Measurements from ENCODE around the gene ENHO. TPM values are rescaled to one million over a fixed set of nuclear protein-coding genes. Genes with fewer than 3 reads are reported as not detected.

The ENHO gene
- total and polyA plus RNA-seq, 10 of the 15 experiments (the other 5 are each of a cell fraction or from before 2014, with no cell fraction given) = not detected

GRCh38 chr9:34566972-34567371, 44.2 kb upstream of the ENHO start:
- ChIA-PET RAD21 (ENCODE audit: unreplicated experiment) (no interaction called here), CTCF (no interaction called here), SMC1A (ENCODE audit: uncharacterized antibody, unreplicated experiment) (no interaction called here), POLR2A (no interaction called here)
- Histone ChIP-seq H3K27ac (ENCODE audit: control insufficient read depth, insufficient read depth) (no peak overlapping the region), H3K9me3 (replicated peaks; ENCODE audit: control insufficient read depth, insufficient read depth, low read length) (peaks cover 4% of the 10 kb centered on the region; the same call in 2 of the 3 replicates), H3K4me2 (ENCODE audit: control insufficient read depth, insufficient read depth) (no peak overlapping the region), H3K79me2 (ENCODE audit: control insufficient read depth, insufficient read depth, low read length) (no peaks in the 10 kb centered on the region), H4K20me1 (ENCODE audit: control insufficient read depth, insufficient read depth) (peaks cover 3% of the 10 kb centered on the region; the same call in 1 of the 2 replicates), H3K4me1 (ENCODE audit: control insufficient read depth, insufficient read depth, low read length) (no peaks in the 10 kb centered on the region), H3K36me3 (ENCODE audit: control insufficient read depth in 2 of 2, insufficient read depth in 2 of 2, low read length in 1 of 2) (no peaks in the 10 kb centered on the region), H3K9ac (ENCODE audit: control insufficient read depth, insufficient read depth, low read length) (no peak overlapping the region), H2AFZ (ENCODE audit: control insufficient read depth, low read depth, low read length) (no peak overlapping the region), H3K27me3 (replicated peaks in 1 of 2; ENCODE audit: control insufficient read depth in 2 of 2, insufficient read depth in 2 of 2, low read length in 1 of 2) (peaks cover 6 to 9% of the 10 kb centered on the region in 2 experiments; a peak in 3 of 4 replicates), H3K4me3 (no peak overlapping the region)
- FAIRE-seq (no peak), DNase-seq (ENCODE audit: low read depth, low spot score) (no peak), ATAC-seq (no peak)
- intact Hi-C loops (cut with micrococcal nuclease; ENCODE audit: unreplicated experiment) = no loop called here
- TF ChIP-seq, protein P1, sequence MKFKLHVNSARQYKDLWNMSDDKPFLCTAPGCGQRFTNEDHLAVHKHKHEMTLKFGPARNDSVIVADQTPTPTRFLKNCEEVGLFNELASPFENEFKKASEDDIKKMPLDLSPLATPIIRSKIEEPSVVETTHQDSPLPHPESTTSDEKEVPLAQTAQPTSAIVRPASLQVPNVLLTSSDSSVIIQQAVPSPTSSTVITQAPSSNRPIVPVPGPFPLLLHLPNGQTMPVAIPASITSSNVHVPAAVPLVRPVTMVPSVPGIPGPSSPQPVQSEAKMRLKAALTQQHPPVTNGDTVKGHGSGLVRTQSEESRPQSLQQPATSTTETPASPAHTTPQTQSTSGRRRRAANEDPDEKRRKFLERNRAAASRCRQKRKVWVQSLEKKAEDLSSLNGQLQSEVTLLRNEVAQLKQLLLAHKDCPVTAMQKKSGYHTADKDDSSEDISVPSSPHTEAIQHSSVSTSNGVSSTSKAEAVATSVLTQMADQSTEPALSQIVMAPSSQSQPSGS (IDR thresholded peaks at IDR 0.05; ENCODE audit: low read length) = no peak
- TF ChIP-seq HDGF (IDR thresholded peaks at IDR 0.05) (no peak), MYB (IDR thresholded peaks at IDR 0.05; ENCODE audit: borderline replicate concordance, low read depth, low read length) (no peak), RELA (IDR thresholded peaks at IDR 0.05; ENCODE audit: borderline replicate concordance, partially characterized antibody) (no peak), ZNF217 (IDR thresholded peaks at IDR 0.05) (no peak)
- TF ChIP-seq, protein P2, sequence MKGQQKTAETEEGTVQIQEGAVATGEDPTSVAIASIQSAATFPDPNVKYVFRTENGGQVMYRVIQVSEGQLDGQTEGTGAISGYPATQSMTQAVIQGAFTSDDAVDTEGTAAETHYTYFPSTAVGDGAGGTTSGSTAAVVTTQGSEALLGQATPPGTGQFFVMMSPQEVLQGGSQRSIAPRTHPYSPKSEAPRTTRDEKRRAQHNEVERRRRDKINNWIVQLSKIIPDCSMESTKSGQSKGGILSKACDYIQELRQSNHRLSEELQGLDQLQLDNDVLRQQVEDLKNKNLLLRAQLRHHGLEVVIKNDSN (IDR thresholded peaks at IDR 0.05; ENCODE audit: borderline replicate concordance, extremely low read length, insufficient read depth, low read depth, low read length) = no peak
- TF ChIP-seq, protein P3, sequence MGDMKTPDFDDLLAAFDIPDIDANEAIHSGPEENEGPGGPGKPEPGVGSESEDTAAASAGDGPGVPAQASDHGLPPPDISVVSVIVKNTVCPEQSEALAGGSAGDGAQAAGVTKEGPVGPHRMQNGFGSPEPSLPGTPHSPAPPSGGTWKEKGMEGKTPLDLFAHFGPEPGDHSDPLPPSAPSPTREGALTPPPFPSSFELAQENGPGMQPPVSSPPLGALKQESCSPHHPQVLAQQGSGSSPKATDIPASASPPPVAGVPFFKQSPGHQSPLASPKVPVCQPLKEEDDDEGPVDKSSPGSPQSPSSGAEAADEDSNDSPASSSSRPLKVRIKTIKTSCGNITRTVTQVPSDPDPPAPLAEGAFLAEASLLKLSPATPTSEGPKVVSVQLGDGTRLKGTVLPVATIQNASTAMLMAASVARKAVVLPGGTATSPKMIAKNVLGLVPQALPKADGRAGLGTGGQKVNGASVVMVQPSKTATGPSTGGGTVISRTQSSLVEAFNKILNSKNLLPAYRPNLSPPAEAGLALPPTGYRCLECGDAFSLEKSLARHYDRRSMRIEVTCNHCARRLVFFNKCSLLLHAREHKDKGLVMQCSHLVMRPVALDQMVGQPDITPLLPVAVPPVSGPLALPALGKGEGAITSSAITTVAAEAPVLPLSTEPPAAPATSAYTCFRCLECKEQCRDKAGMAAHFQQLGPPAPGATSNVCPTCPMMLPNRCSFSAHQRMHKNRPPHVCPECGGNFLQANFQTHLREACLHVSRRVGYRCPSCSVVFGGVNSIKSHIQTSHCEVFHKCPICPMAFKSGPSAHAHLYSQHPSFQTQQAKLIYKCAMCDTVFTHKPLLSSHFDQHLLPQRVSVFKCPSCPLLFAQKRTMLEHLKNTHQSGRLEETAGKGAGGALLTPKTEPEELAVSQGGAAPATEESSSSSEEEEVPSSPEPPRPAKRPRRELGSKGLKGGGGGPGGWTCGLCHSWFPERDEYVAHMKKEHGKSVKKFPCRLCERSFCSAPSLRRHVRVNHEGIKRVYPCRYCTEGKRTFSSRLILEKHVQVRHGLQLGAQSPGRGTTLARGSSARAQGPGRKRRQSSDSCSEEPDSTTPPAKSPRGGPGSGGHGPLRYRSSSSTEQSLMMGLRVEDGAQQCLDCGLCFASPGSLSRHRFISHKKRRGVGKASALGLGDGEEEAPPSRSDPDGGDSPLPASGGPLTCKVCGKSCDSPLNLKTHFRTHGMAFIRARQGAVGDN (IDR thresholded peaks at IDR 0.05) = no peak
- BruUV-seq (replicated peaks) = no TSS peak
- WGBS (ENCODE audit: insufficient coverage, insufficient replicate concordance, low lambda C conversion rate, missing lambda C conversion rate) = 45% methylated on average over 6 of the region's 6 CpGs
- in situ Hi-C loops (cut with MboI) = no loop called here

Data from GM12878 (cell line).